ACHN (cell line): ENCODE data around the gene CR2.
"Not testable (repeated sequence)": the region's sequence is repeated elsewhere in the genome, so short reads cannot be mapped to it uniquely, and the experiment has no call there.

Experiments used
- DNase-seq: peaks from one replicate; pipeline ENCODE4 v3.0.0-alpha.2; 2015
- in situ Hi-C: cut with HindIII; loops from 2 replicates; pipeline ENCODE4 v1.10.0; 2017; ENCODE audit warnings: low sequenced_read_pairs, low pct_ligation_motif_present, low pct_unique_long_range_greater_than_20kb

Gene CR2

DNA sequence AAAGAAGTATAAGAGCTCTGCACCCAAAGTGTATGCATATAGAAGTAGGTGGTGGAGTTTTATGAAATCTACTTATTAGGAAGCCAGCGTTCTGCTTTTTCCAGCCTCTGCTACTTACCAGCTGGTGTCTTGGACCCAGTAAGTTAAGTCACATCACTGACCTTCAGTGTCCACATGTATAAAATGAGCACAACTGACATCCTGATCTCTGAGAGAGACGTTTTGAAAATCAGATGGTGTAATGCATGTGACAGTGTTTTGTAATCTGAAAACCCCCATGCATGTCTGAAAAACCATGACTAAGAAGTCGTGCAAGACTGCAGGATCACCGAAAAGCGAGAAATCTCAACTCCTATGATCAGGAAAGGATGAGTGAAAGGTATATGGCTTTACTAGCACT is 43.8 kb downstream of the CR2 start:
- in situ Hi-C loops = no loop called here

DNA sequence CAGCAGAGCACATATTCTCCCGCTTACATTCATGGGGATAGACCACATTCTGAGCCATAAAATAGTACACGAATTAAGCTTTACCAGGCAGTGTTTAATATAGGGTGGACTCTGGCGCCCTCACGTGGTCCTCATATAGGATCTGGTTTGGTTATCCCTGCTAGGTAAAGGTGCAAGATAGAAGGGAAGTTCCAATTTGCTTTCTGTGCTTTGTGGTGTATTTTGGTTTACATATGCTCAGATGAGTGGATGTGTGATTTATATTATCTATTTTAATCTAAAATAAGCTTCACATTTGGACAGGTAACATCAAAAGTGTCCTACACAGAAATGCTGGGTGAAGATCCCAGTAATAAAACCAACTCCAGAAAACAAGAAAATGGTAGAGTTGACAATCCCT is 45.4 kb downstream of the CR2 start:
- in situ Hi-C loops = no loop called here
- peak; percentile 61 for DNase-seq

More for the DNA sequence above, 43.8 kb downstream of the CR2 start:
- DNase-seq = no peak

DNA sequence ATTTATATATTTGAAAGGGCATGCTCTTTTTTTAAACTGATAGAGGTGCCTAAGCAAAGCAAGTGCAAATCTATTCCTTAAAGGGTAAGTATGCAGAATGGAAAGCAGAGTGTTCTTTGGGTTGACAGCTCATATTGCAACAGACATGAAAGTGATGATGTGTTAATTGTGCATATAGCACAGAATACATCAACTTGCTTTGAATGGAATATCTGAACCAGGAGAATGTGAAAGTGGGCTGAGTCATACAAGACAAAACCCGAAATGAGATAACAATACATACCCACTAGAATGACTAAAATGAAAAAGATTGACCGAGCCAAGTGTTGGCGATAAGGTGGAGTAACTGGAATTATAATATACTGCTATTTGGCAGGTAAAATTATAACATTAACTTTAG is 46.2 kb downstream of the CR2 start:
- in situ Hi-C loops = no loop called here
- no peak for DNase-seq

DNA sequence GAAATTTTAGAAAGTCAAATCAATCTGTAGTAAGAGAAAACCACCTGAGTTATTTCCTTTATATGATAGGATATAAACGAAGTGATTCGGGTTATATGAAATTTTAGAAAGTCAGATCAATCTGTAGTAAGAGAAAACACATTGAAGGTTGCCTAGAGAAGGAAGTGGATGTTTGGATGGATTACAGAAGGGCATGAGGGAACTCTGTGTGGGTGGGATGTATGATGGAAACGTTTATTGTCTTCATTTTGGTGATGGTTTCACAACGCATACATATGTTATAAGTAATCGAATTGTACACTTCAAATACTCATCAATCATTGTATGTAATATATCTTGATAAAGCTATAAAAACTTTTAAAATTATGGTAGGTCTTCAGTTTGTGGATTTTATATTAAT is 46.9 kb downstream of the CR2 start:
- in situ Hi-C loops = no loop called here
- no peak for DNase-seq

DNA sequence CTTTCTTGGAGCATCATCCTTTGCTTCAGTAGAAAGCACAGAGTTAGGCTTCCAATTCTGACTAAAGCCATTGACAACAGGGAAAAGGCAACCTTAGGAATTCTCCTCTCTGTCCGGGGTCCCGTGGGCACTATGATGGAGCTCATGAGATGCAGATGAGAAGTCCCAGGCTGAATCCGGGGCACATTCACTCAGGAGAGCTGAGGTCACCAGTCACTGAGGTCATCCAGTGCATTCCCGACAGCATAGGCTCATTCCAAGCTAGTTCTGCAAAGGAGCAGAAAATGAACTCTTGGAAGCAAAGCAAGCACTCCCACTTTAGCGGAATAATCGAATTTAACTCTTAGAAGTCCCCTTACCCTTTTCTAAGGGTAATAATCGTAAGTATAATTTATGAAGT is 48.6 kb downstream of the CR2 start:
- DNase-seq = no peak
- in situ Hi-C loops = no loop called here

DNA sequence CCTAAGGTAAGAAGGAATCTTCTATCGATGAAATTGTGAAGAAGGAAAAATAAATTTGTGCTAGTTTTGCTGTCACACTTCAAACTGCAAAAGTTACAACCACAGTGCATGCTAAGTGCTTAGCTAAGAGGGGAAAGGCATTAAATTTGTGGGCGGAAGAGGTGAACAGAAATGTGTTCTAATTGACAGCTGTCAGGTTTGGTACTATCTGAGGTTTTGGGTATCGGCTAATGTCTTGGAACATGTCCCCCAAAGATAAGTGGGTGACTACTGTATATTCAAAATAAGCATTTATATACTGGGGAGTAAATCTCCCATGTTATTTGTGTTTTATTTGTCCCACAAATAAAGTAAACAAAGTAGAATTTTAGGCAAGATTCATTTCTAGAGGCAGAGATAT is 49.8 kb downstream of the CR2 start:
- in situ Hi-C loops = no loop called here
- no peak for DNase-seq

DNA sequence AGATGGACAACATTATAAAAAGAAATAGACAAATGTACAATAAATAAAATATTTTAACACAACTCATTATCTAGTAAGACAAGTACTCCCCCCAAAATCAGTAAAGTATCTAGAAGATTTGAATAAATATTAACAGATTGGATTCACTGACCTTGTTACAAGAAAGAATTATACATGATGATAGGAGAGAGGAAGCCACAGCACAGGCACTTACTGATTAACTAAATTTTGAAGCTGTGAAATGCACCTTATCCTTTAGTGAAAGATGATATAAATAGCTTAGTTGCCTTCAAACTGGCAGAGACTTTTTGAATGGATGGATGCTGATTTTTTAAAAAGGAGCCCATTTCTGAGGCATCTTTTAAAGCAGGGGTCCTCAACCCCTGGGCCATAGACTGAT is 50.3 kb downstream of the CR2 start:
- in situ Hi-C loops = no loop called here
- no peak for DNase-seq

DNA sequence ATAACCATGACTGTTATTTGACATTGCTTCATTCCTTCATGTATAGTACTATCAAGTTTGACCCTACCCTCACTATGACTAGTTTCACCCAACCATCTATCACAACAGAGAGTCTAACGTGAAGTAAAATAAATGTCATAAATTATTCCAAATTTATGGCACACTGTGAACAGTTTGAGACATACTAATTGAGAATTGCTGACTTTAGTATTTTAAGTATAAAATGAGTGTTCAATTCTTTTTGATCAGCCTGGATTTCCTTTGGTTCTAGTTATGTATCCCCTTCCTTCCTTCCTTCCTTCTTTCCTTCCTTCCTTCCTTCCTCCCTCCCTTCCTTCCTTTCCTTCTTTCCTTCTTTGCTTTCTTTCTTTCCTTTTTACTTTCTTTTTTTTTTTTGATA is 56.3 kb downstream of the CR2 start:
- in situ Hi-C loops = no loop called here
- no peak for DNase-seq

DNA sequence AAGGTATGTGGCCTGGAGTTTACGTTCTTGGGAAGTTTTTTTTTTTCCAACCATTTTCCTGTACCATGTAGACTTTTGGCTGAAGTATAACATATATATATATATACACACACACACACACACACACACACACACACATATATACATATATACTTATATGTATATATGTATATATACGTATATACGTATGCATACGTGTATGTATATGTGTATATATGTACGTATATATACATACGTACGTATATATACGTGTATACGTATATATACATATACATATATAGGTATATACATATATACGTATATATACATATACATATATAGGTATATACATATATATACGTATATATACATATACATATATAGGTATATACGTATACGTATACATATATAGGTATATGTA is 60.8 kb downstream of the CR2 start:
- in situ Hi-C loops = no loop called here
- no peak for DNase-seq

DNA sequence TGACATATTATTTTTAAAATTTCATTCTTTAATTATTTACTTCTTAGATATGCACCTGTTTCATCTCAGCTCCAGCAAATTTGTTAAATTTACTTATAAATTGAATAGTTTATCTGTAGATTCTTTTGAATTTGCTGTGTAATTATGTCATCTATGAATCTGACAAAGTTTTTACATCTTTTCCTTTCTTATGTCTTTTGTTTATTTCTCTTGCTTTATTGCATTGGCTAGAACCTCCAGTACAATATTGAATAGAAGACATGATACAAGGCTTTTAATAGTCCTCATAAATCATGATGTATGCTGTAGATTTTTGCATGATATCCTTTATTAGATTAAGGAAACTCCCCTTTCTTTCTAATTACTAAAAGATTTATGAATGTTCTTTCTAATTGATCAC is 62.6 kb downstream of the CR2 start:
- in situ Hi-C loops = no loop called here
- DNase-seq = no peak

DNA sequence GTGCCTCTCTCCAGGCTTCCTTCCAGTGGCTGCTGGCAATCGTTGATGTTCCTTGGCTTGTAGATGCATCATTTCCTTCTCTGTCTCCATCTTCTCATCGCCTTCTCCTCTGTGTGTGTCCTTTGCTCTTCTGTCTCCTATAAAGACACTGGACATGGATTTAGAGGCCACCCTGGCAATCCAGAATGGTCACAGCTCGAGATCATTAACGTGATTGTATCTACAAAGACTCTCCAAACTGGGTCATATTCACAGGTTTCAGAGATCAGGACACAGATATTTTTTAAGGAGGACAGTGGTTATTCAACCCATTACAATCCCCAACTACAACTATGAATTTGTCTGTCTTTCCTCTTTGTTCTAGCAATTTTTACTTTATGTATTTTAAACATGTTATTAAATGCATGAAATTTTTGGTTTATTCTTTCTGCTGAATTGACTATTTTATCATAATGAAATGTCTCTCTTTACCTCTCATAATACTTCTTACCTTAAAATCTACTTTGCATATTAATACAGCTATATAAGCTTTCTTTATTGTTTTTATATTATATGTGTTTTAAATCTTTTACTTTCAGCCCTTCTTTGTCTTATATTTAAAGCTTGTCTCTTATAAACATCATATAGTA is 64.6 kb downstream of the CR2 start:
- in situ Hi-C loops = no loop called here
- no peak for DNase-seq

DNA sequence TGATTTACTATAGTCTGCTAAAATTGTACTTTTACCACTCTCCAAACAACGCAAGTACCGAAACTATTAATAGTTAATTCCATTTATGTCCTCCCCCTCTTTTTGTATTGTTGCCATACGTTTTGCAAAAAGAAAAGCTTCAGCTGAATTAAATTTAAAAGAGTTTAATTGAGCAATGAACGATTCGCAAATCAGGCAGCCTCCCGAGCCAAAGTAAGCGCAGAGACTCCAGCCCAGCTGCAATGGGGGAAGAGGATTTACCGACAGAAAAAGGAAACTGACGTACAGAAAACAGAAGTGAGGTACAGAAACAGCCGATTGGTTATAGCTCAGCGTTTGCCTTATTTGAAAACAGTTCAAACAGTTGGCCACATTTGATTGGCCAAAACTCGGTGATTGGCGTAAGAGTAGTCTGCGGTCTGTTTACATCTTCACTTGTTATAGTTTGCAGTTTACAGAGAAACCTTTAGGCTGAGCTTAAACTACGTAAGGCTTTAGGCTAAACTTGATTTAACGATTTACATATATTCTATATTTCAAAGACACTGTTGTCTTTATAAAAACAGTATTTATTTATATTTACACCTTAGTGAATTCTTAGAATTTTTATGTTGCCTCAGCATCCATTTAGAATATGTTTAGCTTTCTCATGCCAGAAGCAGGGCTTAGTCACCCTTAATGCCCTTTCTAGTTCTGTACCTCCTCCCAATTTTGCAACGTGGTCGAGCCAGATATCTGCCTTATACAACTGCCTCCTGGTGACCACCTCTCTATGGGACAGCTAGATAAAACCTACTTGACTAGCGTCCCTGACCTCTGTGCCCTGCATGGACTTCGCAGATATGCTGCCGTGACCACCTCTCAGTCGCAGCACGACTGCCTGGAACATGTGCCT is 65.6 kb downstream of the CR2 start:
- in situ Hi-C loops = no loop called here
- no peak for DNase-seq

DNA sequence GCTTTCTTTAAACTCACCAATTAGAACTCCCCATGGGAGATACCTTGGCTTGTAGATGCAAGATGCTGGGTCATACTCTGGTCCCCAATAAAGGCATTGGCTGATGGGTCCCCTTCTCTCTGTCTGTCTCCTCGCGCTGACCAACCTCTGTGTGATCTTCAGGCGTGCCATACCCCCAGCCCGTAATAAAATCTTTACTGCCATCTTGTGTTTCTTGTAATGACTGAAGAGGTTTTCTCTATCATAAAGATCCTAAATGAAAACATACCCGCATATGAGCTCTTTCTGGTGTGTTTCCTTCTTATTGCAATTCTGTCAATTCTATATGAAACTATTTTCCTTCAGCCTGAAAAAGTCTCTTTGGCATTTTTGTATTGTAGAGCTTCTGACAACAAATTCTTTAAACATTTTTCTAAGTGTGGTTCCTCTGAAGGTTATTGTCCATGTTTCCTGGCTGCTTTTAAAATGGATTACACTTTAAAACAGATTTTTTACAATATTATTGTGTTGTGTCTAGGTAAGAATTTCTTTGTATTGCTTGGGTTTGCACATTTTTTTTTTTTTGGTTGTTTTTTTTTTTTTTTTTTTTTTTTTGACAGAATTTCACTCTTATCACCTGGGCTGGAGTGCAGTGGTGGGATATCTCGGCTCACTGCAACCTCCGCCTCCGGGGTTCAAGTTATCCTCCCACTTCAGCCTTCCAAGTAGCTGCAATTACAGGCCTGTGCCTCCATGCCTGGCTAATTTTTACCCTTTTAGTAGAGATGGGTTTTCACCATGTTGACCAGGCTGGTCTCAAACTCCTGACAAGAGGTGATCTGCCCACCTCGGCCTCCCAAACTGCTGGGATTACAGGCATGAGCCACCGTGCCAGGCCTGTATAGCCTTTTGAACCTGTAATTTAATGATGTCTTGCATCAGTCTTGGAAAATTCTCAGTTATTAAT is 66.5 kb downstream of the CR2 start:
- DNase-seq, in situ Hi-C loops: not testable (repeated sequence)

DNA sequence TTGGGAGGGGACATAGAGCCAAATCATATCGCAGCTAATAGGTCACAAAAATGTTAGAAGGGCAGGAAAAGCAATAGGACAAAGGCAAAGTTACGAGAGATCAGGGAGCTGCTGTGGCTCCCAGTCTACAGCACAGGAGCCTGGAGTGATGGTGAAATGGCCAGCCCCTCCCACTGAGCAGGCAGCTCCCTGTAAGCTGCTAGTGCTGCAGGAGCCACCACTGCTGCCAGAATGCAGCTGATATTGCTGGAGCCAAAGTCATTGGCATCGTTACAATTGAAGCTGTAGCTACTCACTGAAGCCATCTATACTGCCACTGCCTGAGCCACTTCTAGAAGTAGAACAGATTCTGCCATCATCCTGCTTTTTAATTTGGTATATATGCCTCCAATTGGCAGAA is 71.1 kb downstream of the CR2 start:
- in situ Hi-C loops, DNase-seq: not testable (repeated sequence)

DNA sequence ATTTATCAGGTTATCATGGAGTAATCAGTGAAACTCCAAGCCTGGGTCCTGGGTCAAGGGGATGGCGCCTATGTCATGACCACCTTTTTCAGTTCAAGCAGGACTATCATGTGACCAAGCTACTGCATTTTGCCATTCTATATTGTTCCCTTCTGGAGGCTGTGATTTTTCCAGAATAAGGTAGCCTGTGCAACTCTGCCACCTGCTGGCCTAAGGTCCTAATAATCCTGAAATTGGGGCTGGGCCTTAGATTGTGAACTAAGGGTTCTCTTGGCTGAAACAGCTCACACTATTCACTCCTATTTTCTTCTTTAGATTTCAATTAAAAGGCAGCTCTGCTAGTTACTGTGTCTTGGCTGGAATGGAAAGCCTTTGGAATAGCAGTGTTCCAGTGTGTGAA is 74.3 kb downstream of the CR2 start:
- in situ Hi-C loops = not testable (repeated sequence)

DNA sequence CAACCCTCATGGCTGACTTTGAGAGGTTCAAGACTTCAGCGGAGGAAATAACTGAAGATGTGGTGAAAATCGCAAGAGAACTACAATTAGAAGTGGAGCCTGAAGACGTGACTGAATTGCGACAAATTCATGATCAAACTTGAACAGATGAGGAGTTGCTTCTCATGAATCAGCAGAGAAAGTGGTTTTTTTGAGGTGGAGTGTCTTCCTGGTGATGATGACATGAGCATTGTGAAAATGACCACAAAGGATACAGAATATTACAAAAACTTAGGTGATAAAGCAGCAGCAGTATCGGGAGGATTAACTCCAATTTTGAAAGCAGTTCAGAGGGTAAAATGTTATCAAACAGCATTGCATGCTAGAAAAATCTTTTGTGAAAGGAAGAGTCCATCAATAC is 82.1 kb downstream of the CR2 start:
- in situ Hi-C loops = not testable (repeated sequence)

More for the DNA sequence above, 74.3 kb downstream of the CR2 start:
- DNase-seq = not testable (repeated sequence)

More for the DNA sequence above, 82.1 kb downstream of the CR2 start:
- not testable (repeated sequence) for DNase-seq
